Smooth muscle cell of trachea (primary cell): ENCODE results near the gene F2R. TPM values are rescaled to one million over a fixed set of nuclear protein-coding genes. Genes with fewer than 3 reads are reported as not detected.

Experiments
- total RNA-seq: library from RNA; depleted of rRNA; stranded (reverse); fragments of >200 nt; gene quantifications from 2 replicates; pipeline ENCODE4 v1.2.1, GENCODE V29; 2014

F2R gene
- 170 and 200 TPM in 2 replicates for total RNA-seq

DNA sequence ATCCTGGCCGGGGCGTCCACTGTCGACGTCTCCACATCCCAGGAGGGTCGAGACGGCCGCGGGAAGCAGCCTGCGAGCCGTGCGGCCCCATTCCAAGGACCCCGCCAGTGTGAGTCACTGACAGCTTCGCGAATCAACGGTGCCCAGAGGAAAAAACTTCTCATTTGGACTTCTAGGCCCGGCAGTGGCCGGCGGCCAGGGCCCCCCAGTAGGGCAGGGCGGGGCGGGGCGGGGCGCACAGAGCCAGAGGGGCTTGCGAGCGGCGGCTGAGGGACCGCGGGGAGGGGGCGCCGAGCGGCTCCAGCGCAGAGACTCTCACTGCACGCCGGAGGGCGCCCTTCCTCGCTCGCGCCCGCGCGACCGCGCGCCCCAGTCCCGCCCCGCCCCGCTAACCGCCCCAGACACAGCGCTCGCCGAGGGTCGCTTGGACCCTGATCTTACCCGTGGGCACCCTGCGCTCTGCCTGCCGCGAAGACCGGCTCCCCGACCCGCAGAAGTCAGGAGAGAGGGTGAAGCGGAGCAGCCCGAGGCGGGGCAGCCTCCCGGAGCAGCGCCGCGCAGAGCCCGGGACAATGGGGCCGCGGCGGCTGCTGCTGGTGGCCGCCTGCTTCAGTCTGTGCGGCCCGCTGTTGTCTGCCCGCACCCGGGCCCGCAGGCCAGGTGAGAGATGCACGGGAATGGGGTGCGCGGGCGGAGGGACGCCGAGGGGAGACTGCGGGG, at the start of gene F2R:
F2R (plus strand) TSS at position 391 of the 720 bp plus-strand sequence; CDS start at position 573, 182 bp downstream.

Other genes starting within 250 kb of the F2R start
- 27.6 and 42.3 TPM in 2 replicates for gene F2RL2, start 92.7 kb upstream of the F2R start, total RNA-seq
- gene F2RL1, start 102.9 kb downstream of the F2R start, total RNA-seq = 8.6 and 15.9 TPM in 2 replicates
- not detected in 2 replicates for gene S100Z, start 133.9 kb downstream of the F2R start, total RNA-seq
- gene CRHBP, start 236.9 kb downstream of the F2R start, total RNA-seq = under 0.01 and 3.5 TPM in 2 replicates